A673 (cell line): ENCODE data around the gene PRRC2B. TPM values are rescaled to one million over a fixed set of nuclear protein-coding genes. Genes with fewer than 3 reads are reported as not detected.
A peak's percentile ranks its signal among the peaks of the same experiment; 100 is the strongest.

Experiments
- BruUV-seq: library from RNA; stranded (reverse); fragments of 400-500 nt; replicated peaks from 2 replicates; lab custom pipeline; 2021; lab: Mats Ljungman, UMichigan
- CTCF ChIA-PET: fragments of 300-600 bp; sonication (Branson Sonifier 250); formaldehyde crosslinking; loops from one replicate; lab custom pipeline; 2022; ENCODE audit warnings: antibody characterized with exemption; lab: Charles Lee
- POLR2A ChIA-PET: fragments of 300-600 bp; sonication (Branson Sonifier 250); formaldehyde crosslinking; loops from one replicate; lab custom pipeline; 2022; ENCODE audit warnings: antibody characterized with exemption; ENCODE audit not compliant: low non-redundant PET; lab: Charles Lee
- DNase-seq: peaks from one replicate; pipeline ENCODE4 v3.0.0-alpha.2; 2015; ENCODE audit warnings: low spot score
- H3K27ac ChIP-seq: fragments of 200-600 bp; sonication (generic); 2 replicates; pipeline ENCODE4 v1.5.1; 2016; ENCODE audit warnings: mixed run types, low read depth, mild to moderate bottlenecking, mixed read lengths, antibody characterized with exemption, low read length; ENCODE audit not compliant: poor library complexity, severe bottlenecking
- H3K27me3 ChIP-seq: fragments of 200-600 bp; sonication (generic); replicated peaks from 2 replicates; pipeline ENCODE4 v1.6.1; 2017; ENCODE audit warnings: mixed run types, low read depth, mild to moderate bottlenecking, mixed read lengths, antibody characterized with exemption, low read length; ENCODE audit not compliant: insufficient read depth, poor library complexity
- H3K36me3 ChIP-seq: fragments of 200-600 bp; sonication (generic); 2 replicates; pipeline ENCODE4 v1.6.1; 2016; ENCODE audit warnings: mixed run types, mild to moderate bottlenecking, mixed read lengths, antibody characterized with exemption, low read length; ENCODE audit not compliant: insufficient read depth, poor library complexity, severe bottlenecking
- H3K4me1 ChIP-seq: fragments of 200-600 bp; sonication (generic); 2 replicates; pipeline ENCODE4 v1.6.1; 2017; ENCODE audit warnings: mixed run types, mild to moderate bottlenecking, mixed read lengths, antibody characterized with exemption, low read length; ENCODE audit not compliant: insufficient read depth, poor library complexity, severe bottlenecking
- H3K4me3 ChIP-seq: fragments of 200-600 bp; sonication (generic); 2 replicates; pipeline ENCODE4 v1.5.1; 2016; ENCODE audit warnings: low read depth, mixed run types, mild to moderate bottlenecking, mixed read lengths, low read length; ENCODE audit not compliant: poor library complexity, severe bottlenecking
- H3K9me3 ChIP-seq: fragments of 200-600 bp; sonication (generic); 2 replicates; pipeline ENCODE4 v1.6.1; 2016; ENCODE audit warnings: mixed run types, low read depth, mild to moderate bottlenecking, mixed read lengths, antibody characterized with exemption, low read length; ENCODE audit not compliant: poor library complexity, severe bottlenecking
- CTCF ChIP-seq: fragments of 300-800, 200-600 bp; sonication (generic); conservative IDR thresholded peaks from 2 replicates; pipeline ENCODE4 v1.5.1; 2017; ENCODE audit warnings: low read depth, mild to moderate bottlenecking, antibody characterized with exemption, low read length, moderate library complexity, mixed read lengths
- EZH2 ChIP-seq: fragments of 200-600 bp; sonication (generic); IDR thresholded peaks from 2 replicates; pipeline ENCODE4 v1.6.1; 2017; ENCODE audit warnings: borderline replicate concordance, low read depth, mild to moderate bottlenecking, mixed read lengths, antibody characterized with exemption, low read length; ENCODE audit not compliant: poor library complexity, severe bottlenecking
- intact Hi-C: fragments of 100-400 bp; cut with micrococcal nuclease; formaldehyde crosslinking; loops from one replicate; pipeline ENCODE4 v1.10.0; 2022; ENCODE audit not compliant: unreplicated experiment
- total RNA-seq: library from RNA; stranded (reverse); gene quantifications from 2 replicates; pipeline ENCODE4 v1.2.3, GENCODE V29; 2021

Gene PRRC2B
- total RNA-seq, 1 experiment from 2014 or later = 317 TPM

DNA sequence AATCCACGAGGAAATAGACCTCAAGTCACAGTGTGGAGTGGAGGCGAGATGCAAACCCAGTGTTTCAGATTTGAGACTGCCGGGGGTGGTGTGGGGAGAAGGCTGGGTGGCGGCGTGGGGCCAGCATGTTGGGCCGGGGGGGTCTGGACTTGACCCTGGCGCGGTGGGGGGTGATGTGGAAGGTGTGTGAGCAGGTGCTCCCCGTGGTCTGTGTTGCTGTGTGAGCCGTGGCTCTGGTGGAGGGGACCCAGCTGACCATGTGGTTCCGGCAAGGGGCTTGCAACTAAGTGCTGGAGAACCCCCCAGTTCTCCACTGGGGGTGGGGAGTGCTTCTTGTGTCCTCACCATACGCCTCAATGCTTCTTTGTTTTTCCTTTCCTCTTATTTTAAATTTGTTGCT lies 25.8 kb downstream of the PRRC2B start:
- no TSS peak for BruUV-seq
- POLR2A ChIA-PET = no interaction called here
- Histone ChIP-seq H3K27ac (peak overlapping the region; percentile 23), H3K27me3 (no peaks in the 10 kb centered on the region), H3K4me1 (peaks cover 33% of the 10 kb centered on the region), H3K4me3 (no peak overlapping the region), H3K9me3 (no peaks in the 10 kb centered on the region), H3K36me3 (peaks cover 3% of the 10 kb centered on the region)
- CTCF ChIA-PET = no interaction called here
- TF ChIP-seq EZH2 (no peak), CTCF (no peak)
- intact Hi-C loops = no loop called here
- DNase-seq = no peak

- H3K9me3 ChIP-seq = no peaks in the 10 kb centered on the region
- peaks cover 33% of the 10 kb centered on the region for H3K4me1 ChIP-seq
- peaks cover 3% of the 10 kb centered on the region for H3K36me3 ChIP-seq
- no TSS peak for BruUV-seq
- H3K27ac ChIP-seq = no peak overlapping the region
- DNase-seq = no peak
- POLR2A ChIA-PET = no interaction called here
- CTCF ChIA-PET = no interaction called here
- TF ChIP-seq CTCF (no peak), EZH2 (no peak)
- no peaks in the 10 kb centered on the region for H3K27me3 ChIP-seq
- no peak overlapping the region for H3K4me3 ChIP-seq
- intact Hi-C loops = no loop called here
Observed at GRCh38 chr9:131420980-131421624, 27.2 kb downstream of the PRRC2B start.

DNA sequence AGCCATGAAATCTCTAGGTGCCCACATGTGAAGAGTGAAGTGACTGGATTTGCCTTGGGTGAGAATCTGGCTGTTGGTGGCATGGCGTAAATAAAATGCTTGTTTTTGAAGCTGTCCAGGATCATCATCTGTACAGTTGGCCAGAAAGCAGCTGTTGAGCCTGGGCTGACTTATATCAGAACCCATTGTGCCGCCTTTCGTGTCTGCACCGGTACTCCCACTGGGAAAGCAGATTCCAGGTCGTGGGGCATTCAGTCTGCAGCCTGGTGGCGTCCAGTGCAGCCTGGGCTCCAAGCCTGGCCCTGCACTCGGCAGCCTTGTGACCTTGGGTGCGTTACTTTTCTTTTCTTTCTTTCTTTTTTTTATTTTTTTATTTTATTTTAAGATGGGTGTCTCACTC lies 27.8 kb downstream of the PRRC2B start:
- DNase-seq = no peak
- ChIA-PET POLR2A (no interaction called here), CTCF (no interaction called here)
- Histone ChIP-seq H3K9me3 (no peaks in the 10 kb centered on the region), H3K36me3 (peaks cover 3% of the 10 kb centered on the region), H3K4me1 (peaks cover 32% of the 10 kb centered on the region), H3K4me3 (no peak overlapping the region), H3K27me3 (no peaks in the 10 kb centered on the region), H3K27ac (no peak overlapping the region)
- BruUV-seq = no TSS peak
- intact Hi-C loops = no loop called here
- no peak for TF ChIP-seq CTCF
- TF ChIP-seq EZH2 = no peak
